SK-N-SH (cell line): Measurements from ENCODE around the gene TRMU. TPM values are rescaled to one million over a fixed set of nuclear protein-coding genes. Genes with fewer than 3 reads are reported as not detected.

Experiments
- CTCF ChIA-PET: fragments of 300-600, 350-600 bp; formaldehyde crosslinking; extraction: SDS; loops from one replicate; lab custom pipeline; 2021; lab: Yijun Ruan, JAX
- POLR2A ChIA-PET: fragments of 350-600 bp; sonication (Branson Sonifier 250); formaldehyde crosslinking; extraction: SDS; loops from one replicate; lab custom pipeline; 2020; ENCODE audit warnings: antibody characterized with exemption, inconsistent platforms; lab: Yijun Ruan, JAX
- DNase-seq: peaks from one replicate; pipeline ENCODE4 v3.0.0; 2012
- H2AFZ ChIP-seq: fragments of 200-600 bp; sonication (generic); 2 replicates; pipeline ENCODE4 v1.8.1; 2016; ENCODE audit warnings: antibody characterized with exemption, mild to moderate bottlenecking, low read depth
- H3F3A ChIP-seq: fragments of 200-600 bp; sonication (generic); replicated peaks from 2 replicates; pipeline ENCODE3; 2016; ENCODE audit warnings: antibody characterized with exemption, mild to moderate bottlenecking; ENCODE audit not compliant: insufficient read depth
- H3K27ac ChIP-seq, 2 experiments: fragments of 200-500 bp in 1 of 2; fragments of 200-600 bp in 1 of 2; sonication (Bioruptor generic) in 1 of 2; sonication (generic), shearing (Covaris generic) in 1 of 2; 2 replicates each; pipeline versions ENCODE4 v1.5.1 to v1.6.1; 2014 to 2016; ENCODE audit warnings: low read depth in 2 of 2, inconsistent platforms in 1 of 2, low read length in 1 of 2, mild to moderate bottlenecking in 1 of 2, mixed read lengths in 1 of 2
- H3K27me3 ChIP-seq: fragments of 200-600 bp; sonication (generic), shearing (Covaris generic); 2 replicates; pipeline ENCODE4 v1.6.1; 2016; ENCODE audit warnings: mixed run types; ENCODE audit not compliant: insufficient read depth
- H3K36me3 ChIP-seq, 2 experiments: fragments of 200-500 bp in 1 of 2; fragments of 200-600 bp in 1 of 2; sonication (Bioruptor generic) in 1 of 2; sonication (generic) in 1 of 2; replicated peaks in 1 of 2; 2 replicates each; pipeline versions ENCODE3 to v1.5.1; 2014 to 2016; ENCODE audit warnings: low read length in 1 of 2, mild to moderate bottlenecking in 1 of 2; ENCODE audit not compliant: insufficient read depth in 2 of 2, control insufficient read depth in 1 of 2
- H3K4me1 ChIP-seq, 2 experiments: fragments of 200-500 bp in 1 of 2; fragments of 200-600 bp in 1 of 2; sonication (Bioruptor generic) in 1 of 2; sonication (generic), shearing (Covaris generic) in 1 of 2; 2 replicates each; pipeline versions ENCODE4 v1.5.1 to v1.6.1; 2014 to 2016; ENCODE audit warnings: low read depth in 1 of 2, low read length in 1 of 2, mixed run types in 1 of 2; ENCODE audit not compliant: insufficient read depth in 2 of 2, control insufficient read depth in 1 of 2
- H3K4me2 ChIP-seq: fragments of 200-600 bp; sonication (generic), shearing (Covaris generic); 2 replicates; pipeline ENCODE4 v1.6.1; 2017; ENCODE audit warnings: mixed run types
- H3K4me3 ChIP-seq, 2 experiments: fragments of 200-500 bp in 1 of 2; fragments of 200-600 bp in 1 of 2; sonication (Bioruptor generic) in 1 of 2; sonication (generic), shearing (Covaris generic) in 1 of 2; 2 replicates each; pipeline versions ENCODE4 v1.5.1 to v1.8.1; 2014 to 2016; ENCODE audit warnings: low read depth in 2 of 2, inconsistent platforms in 1 of 2, low read length in 1 of 2, mild to moderate bottlenecking in 1 of 2, mixed read lengths in 1 of 2, moderate library complexity in 1 of 2
- H3K79me2 ChIP-seq: fragments of 200-600 bp; sonication (generic); 2 replicates; pipeline ENCODE4 v1.8.1; 2017; ENCODE audit warnings: mild to moderate bottlenecking; ENCODE audit not compliant: insufficient read depth
- H3K9ac ChIP-seq: fragments of 200-600 bp; sonication (generic); 2 replicates; pipeline ENCODE4 v1.6.1; 2017; ENCODE audit warnings: mixed run types
- H3K9me2 ChIP-seq: fragments of 200-600 bp; sonication (generic); 2 replicates; pipeline ENCODE4 v1.6.1; 2017; ENCODE audit warnings: mixed run types
- H3K9me3 ChIP-seq: fragments of 200-600 bp; sonication (generic); 2 replicates; pipeline ENCODE4 v1.6.1; 2017; ENCODE audit warnings: mixed run types, mild to moderate bottlenecking, moderate library complexity
- H4K20me1 ChIP-seq: fragments of 200-600 bp; sonication (generic); 2 replicates; pipeline ENCODE4 v1.6.1; 2017; ENCODE audit warnings: mild to moderate bottlenecking, mixed run types; ENCODE audit not compliant: insufficient read depth
- CHD2 ChIP-seq: fragments of 150-350 bp; IDR thresholded peaks from 2 replicates; pipeline ENCODE4 v1.6.1; 2018; ENCODE audit warnings: low read length; ENCODE audit not compliant: partially characterized antibody
- FOXJ3 ChIP-seq: sonication (generic); formaldehyde crosslinking; IDR thresholded peaks from 2 replicates; pipeline ENCODE4 v1.5.1; 2020; ENCODE audit warnings: mild to moderate bottlenecking, missing genetic modification reagents
- GATA2 ChIP-seq: sonication (generic); formaldehyde crosslinking; IDR thresholded peaks from 2 replicates; pipeline ENCODE4 v1.5.0; 2020; ENCODE audit warnings: mild to moderate bottlenecking, missing genetic modification reagents
- JUND ChIP-seq: IDR thresholded peaks from 2 replicates; pipeline ENCODE4 v1.4.0; 2012
- NFIC ChIP-seq: IDR thresholded peaks from 2 replicates; pipeline ENCODE4 v1.4.0; 2012; ENCODE audit warnings: borderline replicate concordance
- REST ChIP-seq: IDR thresholded peaks from 2 replicates; pipeline ENCODE4 v1.6.1; 2012; ENCODE audit warnings: mild to moderate bottlenecking, low read depth, low read length, moderate library complexity
- TCF12 ChIP-seq: IDR thresholded peaks from 2 replicates; pipeline ENCODE4 v1.4.0; 2012
- TEAD4 ChIP-seq: IDR thresholded peaks from 2 replicates; pipeline ENCODE4 v1.4.0; 2012; ENCODE audit warnings: mild to moderate bottlenecking, borderline replicate concordance; ENCODE audit not compliant: insufficient read depth
- USF2 ChIP-seq: fragments of 150-350 bp; IDR thresholded peaks from 2 replicates; pipeline ENCODE4 v1.6.1; 2017; ENCODE audit warnings: antibody characterized with exemption, low read length, low read depth, borderline replicate concordance
- YY1 ChIP-seq: IDR thresholded peaks from 2 replicates; pipeline ENCODE4 v1.4.0; 2012; ENCODE audit warnings: low read depth, mild to moderate bottlenecking
- WGBS: methylation state at CpG from one replicate; pipeline ENCODE4 v1.1.6; 2017; ENCODE audit warnings: low lambda C conversion rate; 5-methylcytosine and 5-hydroxymethylcytosine counted together
- polyA plus RNA-seq, 3 experiments: library from polyadenylated mRNA; depleted of rRNA; stranded (reverse); fragments of >200 nt; gene quantifications; 2 replicates each; pipeline ENCODE4 v1.2.3, GENCODE V29; 2012

Gene TRMU
- polyA plus RNA-seq, 1 of the 3 experiments (the other 2 are of a cell fraction), result 47.1 TPM

GRCh38 chr22:46363611-46364321 is 28.3 kb downstream of the TRMU start (continued):
- TF ChIP-seq REST, result no peak
- TF ChIP-seq FOXJ3 (CRISPR knock-in tag), result no peak
- TF ChIP-seq JUND, result no peak

GRCh38 chr22:46364341-46365165 is 29.0 kb downstream of the TRMU start:
- Histone ChIP-seq H3K9me2 (no peaks in the 10 kb centered on the region), H2AFZ (no peak overlapping the region), H3K9ac (no peak overlapping the region), H3K79me2 (no peaks in the 10 kb centered on the region), H3K9me3 (no peaks in the 10 kb centered on the region), H3K36me3 (no peaks in the 10 kb centered on the region), H3K4me1 (no peaks in the 10 kb centered on the region), H3K4me2 (no peak overlapping the region), H3K27me3 (no peaks in the 10 kb centered on the region), H3K4me3 (no peak overlapping the region), H3F3A (peaks cover 5% of the 10 kb centered on the region), H3K27ac (no peak overlapping the region), H4K20me1 (no peaks in the 10 kb centered on the region)
- CTCF ChIA-PET, result interaction anchor here (1.8 kb wide), 2 partner anchors 9 to 178 kb away, joined by 5 to 8 read pairs; no protein-coding TSS in a partner anchor
- TF ChIP-seq TCF12, result no peak
- TF ChIP-seq USF2, result no peak
- no peak for TF ChIP-seq YY1
- no peak for TF ChIP-seq CHD2
- TF ChIP-seq TEAD4, result no peak
- POLR2A ChIA-PET, result no interaction called here
- 76% methylated on average over 15 of the region's 26 CpGs for WGBS
- DNase-seq, result no peak

- CTCF ChIA-PET, result interaction anchor here (1.0 to 1.8 kb wide), 2 partner anchors 8 to 177 kb away, joined by 4 to 8 read pairs; no protein-coding TSS in a partner anchor
Measured at GRCh38 chr22:46365166-46365624, 29.7 kb downstream of the TRMU start.

More at GRCh38 chr22:46365166-46365624, 29.7 kb downstream of the TRMU start:
- Histone ChIP-seq H3F3A (peaks cover 5% of the 10 kb centered on the region), H3K4me3 (no peak overlapping the region), H3K9ac (no peak overlapping the region), H2AFZ (no peak overlapping the region), H3K36me3 (no peaks in the 10 kb centered on the region), H3K4me1 (no peaks in the 10 kb centered on the region), H3K9me2 (no peaks in the 10 kb centered on the region), H3K27me3 (no peaks in the 10 kb centered on the region), H3K27ac (no peak overlapping the region), H3K4me2 (no peak overlapping the region), H3K9me3 (no peaks in the 10 kb centered on the region), H3K79me2 (no peaks in the 10 kb centered on the region), H4K20me1 (no peaks in the 10 kb centered on the region)
- POLR2A ChIA-PET, result no interaction called here
- 74% methylated on average over 17 of the region's 22 CpGs for WGBS
- TF ChIP-seq NFIC, result no peak
- no peak for TF ChIP-seq JUND
- no peak for TF ChIP-seq YY1
- no peak for TF ChIP-seq GATA2 (CRISPR knock-in tag)
- no peak for DNase-seq
